Adipose tissue (tissue), 3 donors: ENCODE results near the gene CAMSAP1. TPM values are rescaled to one million over a fixed set of nuclear protein-coding genes. Genes with fewer than 3 reads are reported as not detected.

Experiments
- H3K27ac ChIP-seq: one replicate; pipeline ENCODE4 v1.5.1; 2013; ENCODE audit warnings: low read depth, low read length
- WGBS, 3 donors: extraction: QIAGEN DNeasy Blood & Tissue Kit; methylation state at CpG; one replicate each; pipeline ENCODE4 v1.1.7; 2013; 5-methylcytosine and 5-hydroxymethylcytosine counted together
- polyA plus RNA-seq, 3 donors: library from polyadenylated mRNA; stranded (reverse); fragments of 200-250 nt; gene quantifications; one replicate each; pipeline ENCODE4 v1.2.3, GENCODE V29; 2013
- donor health status: healthy with polysubstance abuse.
- donor health status: Bipolar disorder and iron deficiency.
- donor health status: healthy.

CAMSAP1 gene
- polyA plus RNA-seq, 3 donors: 5.7 to 12.0 (median 8.8) TPM

- WGBS, 3 donors: 87 to 91% (median 89%) methylated on average over 17 to 19 of the region's 19 CpGs
- H3K27ac ChIP-seq: no peak overlapping the region
Observed at GRCh38 chr9:135778421-135778820, 128.9 kb downstream of the CAMSAP1 start.

- no peak overlapping the region for H3K27ac ChIP-seq
Observed at GRCh38 chr9:135777623-135778177, 129.6 kb downstream of the CAMSAP1 start.

- WGBS, 3 donors: 77 to 83% (median 82%) methylated on average over 21 to 25 of the region's 25 CpGs
- H3K27ac ChIP-seq: no peak overlapping the region
Observed at GRCh38 chr9:135776893-135777622, 130.3 kb downstream of the CAMSAP1 start.

- 56 to 63% (median 61%) methylated on average over 7 of the region's 7 CpGs for WGBS, 3 donors
- H3K27ac ChIP-seq: no peak overlapping the region
Observed at GRCh38 chr9:135775911-135776310, 131.4 kb downstream of the CAMSAP1 start.

- 64 to 76% (median 75%) methylated on average over 22 to 24 of the region's 24 CpGs for WGBS, 3 donors
- no peak overlapping the region for H3K27ac ChIP-seq
Observed at GRCh38 chr9:135774794-135775525, 132.4 kb downstream of the CAMSAP1 start.

- H3K27ac ChIP-seq: no peak overlapping the region
- WGBS, 3 donors: 81 to 90% (median 88%) methylated on average over 15 of the region's 15 CpGs
Observed at GRCh38 chr9:135774239-135774747, 133.1 kb downstream of the CAMSAP1 start.

- 71 to 80% (median 75%) methylated on average over 11 of the region's 11 CpGs for WGBS, 3 donors
- H3K27ac ChIP-seq: no peak overlapping the region
Observed at GRCh38 chr9:135773530-135774238, 133.7 kb downstream of the CAMSAP1 start.

- H3K27ac ChIP-seq: no peak overlapping the region
- 56 to 66% (median 66%) methylated on average over 32 to 36 of the region's 36 CpGs for WGBS, 3 donors
Observed at GRCh38 chr9:135772702-135773493, 134.4 kb downstream of the CAMSAP1 start.

GRCh38 chr9:135772056-135772646, 135.2 kb downstream of the CAMSAP1 start:
- H3K27ac ChIP-seq: no peak overlapping the region
- WGBS, 3 donors: 84 to 91% (median 84%) methylated on average over 13 of the region's 13 CpGs

- H3K27ac ChIP-seq: no peak overlapping the region
- 78 to 85% (median 82%) methylated on average over 21 of the region's 21 CpGs for WGBS, 3 donors
Observed at GRCh38 chr9:135771401-135772051, 135.8 kb downstream of the CAMSAP1 start.

- 83 to 89% (median 84%) methylated on average over 22 to 26 of the region's 26 CpGs for WGBS, 3 donors
- no peak overlapping the region for H3K27ac ChIP-seq
Observed at GRCh38 chr9:135770771-135771170, 136.6 kb downstream of the CAMSAP1 start.

GRCh38 chr9:135770203-135770535, 137.2 kb downstream of the CAMSAP1 start:
- H3K27ac ChIP-seq: no peak overlapping the region
- WGBS, 3 donors: 66 to 88% (median 83%) methylated on average over 19 of the region's 19 CpGs

- WGBS, 3 donors: 82 to 89% (median 87%) methylated on average over 30 to 32 of the region's 32 CpGs
- H3K27ac ChIP-seq: no peak overlapping the region
Observed at GRCh38 chr9:135769489-135770202, 137.7 kb downstream of the CAMSAP1 start.

- H3K27ac ChIP-seq: no peak overlapping the region
- 82 to 89% (median 89%) methylated on average over 38 to 43 of the region's 43 CpGs for WGBS, 3 donors
Observed at GRCh38 chr9:135768516-135769218, 138.7 kb downstream of the CAMSAP1 start.

GRCh38 chr9:135766707-135767106, 140.6 kb downstream of the CAMSAP1 start:
- WGBS, 3 donors: 89 to 96% (median 91%) methylated on average over 4 of the region's 4 CpGs
- H3K27ac ChIP-seq: no peak overlapping the region

GRCh38 chr9:135766251-135766650, 141.1 kb downstream of the CAMSAP1 start:
- WGBS, 3 donors: 92 to 97% (median 94%) methylated on average over 4 of the region's 4 CpGs
- H3K27ac ChIP-seq: no peak overlapping the region
